ENCODE measurements around the gene CLSTN2. TPM values are rescaled to one million over a fixed set of nuclear protein-coding genes. Genes with fewer than 3 reads are reported as not detected.

Gene CLSTN2
- total and polyA plus RNA-seq, 4 donors, result 0.09 to 2.2 (median 0.55) TPM

DNA sequence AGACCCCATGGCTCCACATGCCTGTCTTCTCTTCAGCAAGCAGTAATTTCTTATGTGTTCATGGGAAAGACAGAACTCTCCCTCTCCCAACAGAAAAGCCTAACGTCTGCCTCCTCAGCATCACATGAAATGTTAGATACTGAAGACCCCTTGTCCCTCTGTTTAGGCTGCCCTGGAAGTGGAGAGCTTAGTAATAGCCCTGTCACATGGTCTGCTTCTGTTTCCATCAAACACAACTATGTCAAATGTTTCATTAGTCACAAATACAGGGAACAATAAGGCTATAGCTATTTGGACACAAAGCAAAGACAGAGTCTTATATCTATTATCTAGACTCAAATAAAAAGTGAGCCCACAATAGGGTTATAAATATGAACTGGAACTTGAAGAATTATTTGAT is 552.6 kb downstream of the CLSTN2 start:
- Histone ChIP-seq H3K27ac (ENCODE audit: low read depth in 1 of 2, low read length in 2 of 2) (no peak overlapping the region), H3K4me1 (ENCODE audit: control insufficient read depth in 4 of 4, insufficient read depth in 4 of 4, low read length in 3 of 4) (no peaks in the 10 kb centered on the region), H3K9ac (ENCODE audit: low read depth in 1 of 2, low read length in 2 of 2) (no peak overlapping the region), H3K9me3 (ENCODE audit: control insufficient read depth in 4 of 4, low read length in 3 of 4) (no peaks in the 10 kb centered on the region), H3K36me3 (ENCODE audit: control insufficient read depth in 4 of 4, insufficient read depth in 3 of 4, low read depth in 1 of 4, low read length in 3 of 4) (no peaks in the 10 kb centered on the region), H3K4me3 (ENCODE audit: low read depth in 1 of 3, low read length in 3 of 3) (no peak overlapping the region), H3K27me3 (ENCODE audit: control insufficient read depth in 4 of 4, insufficient read depth in 4 of 4, low read length in 3 of 4) (peaks cover 0 to 2% (median 0%) of the 10 kb centered on the region in 4 donors)
- no peak for DNase-seq (ENCODE audit: low spot score)
- no peak for TF ChIP-seq JUND (IDR thresholded peaks at IDR 0.05)
- 52% methylated on average over 1 of the region's 1 CpG for WGBS

DNA sequence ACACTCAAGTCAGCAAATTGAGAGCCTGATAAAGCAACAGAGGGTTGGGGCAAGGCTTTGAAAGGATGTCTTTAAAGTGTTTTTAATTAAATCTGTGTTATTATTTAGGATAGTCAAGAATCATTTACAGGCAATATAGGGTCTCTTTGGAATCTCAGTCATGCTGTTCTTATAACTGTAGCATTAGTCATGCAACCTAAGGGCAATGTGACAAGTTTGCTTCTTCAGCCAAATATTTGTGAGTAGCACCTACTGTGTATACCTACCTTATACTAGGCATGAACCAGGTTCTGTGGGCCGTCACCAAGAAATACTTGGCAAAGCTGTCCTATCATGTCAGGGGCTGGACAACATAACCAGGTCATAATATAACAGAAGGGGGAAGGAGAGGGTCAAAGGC is 558.3 kb downstream of the CLSTN2 start:
- 90% methylated on average over 1 of the region's 1 CpG for WGBS
- no peak overlapping the region for H3K9ac ChIP-seq (ENCODE audit: low read depth in 1 of 2, low read length in 2 of 2)
- DNase-seq (ENCODE audit: low spot score), result no peak
- peaks cover 0 to 3% (median 0%) of the 10 kb centered on the region in 4 donors for H3K27me3 ChIP-seq (ENCODE audit: control insufficient read depth in 4 of 4, insufficient read depth in 4 of 4, low read length in 3 of 4)
- H3K27ac ChIP-seq (ENCODE audit: low read depth in 1 of 2, low read length in 2 of 2), result no peak overlapping the region
- H3K36me3 ChIP-seq (ENCODE audit: control insufficient read depth in 4 of 4, insufficient read depth in 3 of 4, low read depth in 1 of 4, low read length in 3 of 4), result no peaks in the 10 kb centered on the region
- H3K4me3 ChIP-seq (ENCODE audit: low read depth in 1 of 3, low read length in 3 of 3), result no peak overlapping the region
- TF ChIP-seq, protein P1, sequence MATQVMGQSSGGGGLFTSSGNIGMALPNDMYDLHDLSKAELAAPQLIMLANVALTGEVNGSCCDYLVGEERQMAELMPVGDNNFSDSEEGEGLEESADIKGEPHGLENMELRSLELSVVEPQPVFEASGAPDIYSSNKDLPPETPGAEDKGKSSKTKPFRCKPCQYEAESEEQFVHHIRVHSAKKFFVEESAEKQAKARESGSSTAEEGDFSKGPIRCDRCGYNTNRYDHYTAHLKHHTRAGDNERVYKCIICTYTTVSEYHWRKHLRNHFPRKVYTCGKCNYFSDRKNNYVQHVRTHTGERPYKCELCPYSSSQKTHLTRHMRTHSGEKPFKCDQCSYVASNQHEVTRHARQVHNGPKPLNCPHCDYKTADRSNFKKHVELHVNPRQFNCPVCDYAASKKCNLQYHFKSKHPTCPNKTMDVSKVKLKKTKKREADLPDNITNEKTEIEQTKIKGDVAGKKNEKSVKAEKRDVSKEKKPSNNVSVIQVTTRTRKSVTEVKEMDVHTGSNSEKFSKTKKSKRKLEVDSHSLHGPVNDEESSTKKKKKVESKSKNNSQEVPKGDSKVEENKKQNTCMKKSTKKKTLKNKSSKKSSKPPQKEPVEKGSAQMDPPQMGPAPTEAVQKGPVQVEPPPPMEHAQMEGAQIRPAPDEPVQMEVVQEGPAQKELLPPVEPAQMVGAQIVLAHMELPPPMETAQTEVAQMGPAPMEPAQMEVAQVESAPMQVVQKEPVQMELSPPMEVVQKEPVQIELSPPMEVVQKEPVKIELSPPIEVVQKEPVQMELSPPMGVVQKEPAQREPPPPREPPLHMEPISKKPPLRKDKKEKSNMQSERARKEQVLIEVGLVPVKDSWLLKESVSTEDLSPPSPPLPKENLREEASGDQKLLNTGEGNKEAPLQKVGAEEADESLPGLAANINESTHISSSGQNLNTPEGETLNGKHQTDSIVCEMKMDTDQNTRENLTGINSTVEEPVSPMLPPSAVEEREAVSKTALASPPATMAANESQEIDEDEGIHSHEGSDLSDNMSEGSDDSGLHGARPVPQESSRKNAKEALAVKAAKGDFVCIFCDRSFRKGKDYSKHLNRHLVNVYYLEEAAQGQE (IDR thresholded peaks at IDR 0.05), result no peak
- TF ChIP-seq, protein P2, sequence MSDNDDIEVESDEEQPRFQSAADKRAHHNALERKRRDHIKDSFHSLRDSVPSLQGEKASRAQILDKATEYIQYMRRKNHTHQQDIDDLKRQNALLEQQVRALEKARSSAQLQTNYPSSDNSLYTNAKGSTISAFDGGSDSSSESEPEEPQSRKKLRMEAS (IDR thresholded peaks at IDR 0.05), result no peak
- TF ChIP-seq RXRA (IDR thresholded peaks at IDR 0.05), result no peak
- TF ChIP-seq, protein P3, sequence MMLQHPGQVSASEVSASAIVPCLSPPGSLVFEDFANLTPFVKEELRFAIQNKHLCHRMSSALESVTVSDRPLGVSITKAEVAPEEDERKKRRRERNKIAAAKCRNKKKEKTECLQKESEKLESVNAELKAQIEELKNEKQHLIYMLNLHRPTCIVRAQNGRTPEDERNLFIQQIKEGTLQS (IDR thresholded peaks at IDR 0.05), result no peak
- TF ChIP-seq YY1 (IDR thresholded peaks at IDR 0.05), result no peak
- TF ChIP-seq FOXA1 (IDR thresholded peaks at IDR 0.05), result no peak
- TF ChIP-seq SP1 (IDR thresholded peaks at IDR 0.05), result no peak
- no peak for TF ChIP-seq TAF1 (conservative IDR thresholded peaks at IDR 0.05)
- TF ChIP-seq, protein P4, sequence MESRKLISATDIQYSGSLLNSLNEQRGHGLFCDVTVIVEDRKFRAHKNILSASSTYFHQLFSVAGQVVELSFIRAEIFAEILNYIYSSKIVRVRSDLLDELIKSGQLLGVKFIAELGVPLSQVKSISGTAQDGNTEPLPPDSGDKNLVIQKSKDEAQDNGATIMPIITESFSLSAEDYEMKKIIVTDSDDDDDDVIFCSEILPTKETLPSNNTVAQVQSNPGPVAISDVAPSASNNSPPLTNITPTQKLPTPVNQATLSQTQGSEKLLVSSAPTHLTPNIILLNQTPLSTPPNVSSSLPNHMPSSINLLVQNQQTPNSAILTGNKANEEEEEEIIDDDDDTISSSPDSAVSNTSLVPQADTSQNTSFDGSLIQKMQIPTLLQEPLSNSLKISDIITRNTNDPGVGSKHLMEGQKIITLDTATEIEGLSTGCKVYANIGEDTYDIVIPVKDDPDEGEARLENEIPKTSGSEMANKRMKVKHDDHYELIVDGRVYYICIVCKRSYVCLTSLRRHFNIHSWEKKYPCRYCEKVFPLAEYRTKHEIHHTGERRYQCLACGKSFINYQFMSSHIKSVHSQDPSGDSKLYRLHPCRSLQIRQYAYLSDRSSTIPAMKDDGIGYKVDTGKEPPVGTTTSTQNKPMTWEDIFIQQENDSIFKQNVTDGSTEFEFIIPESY (IDR thresholded peaks at IDR 0.05), result no peak
- H3K9me3 ChIP-seq (ENCODE audit: control insufficient read depth in 4 of 4, low read length in 3 of 4), result no peaks in the 10 kb centered on the region
- no peaks in the 10 kb centered on the region for H3K4me1 ChIP-seq (ENCODE audit: control insufficient read depth in 4 of 4, insufficient read depth in 4 of 4, low read length in 3 of 4)

DNA sequence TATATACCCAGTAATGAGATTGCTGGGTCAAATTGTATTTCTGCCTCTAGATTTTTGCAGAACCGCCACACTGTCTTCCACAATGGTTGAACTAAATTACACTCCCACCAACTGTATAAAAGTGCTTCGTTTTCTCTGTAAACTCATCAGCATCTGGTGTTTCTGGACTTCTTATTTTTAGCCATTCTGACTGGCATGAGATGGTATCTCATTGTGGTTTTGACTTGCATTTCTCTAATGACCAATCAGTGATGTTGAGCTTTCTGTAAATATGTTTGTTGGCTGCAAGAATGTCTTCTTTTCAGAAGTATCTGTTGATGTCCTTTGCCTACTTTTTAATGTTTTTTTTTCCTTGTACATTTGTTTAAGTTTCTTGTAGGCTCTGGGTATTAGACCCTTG is 560.0 kb downstream of the CLSTN2 start:
- Histone ChIP-seq H3K36me3 (ENCODE audit: control insufficient read depth in 4 of 4, insufficient read depth in 3 of 4, low read depth in 1 of 4, low read length in 3 of 4) (no peaks in the 10 kb centered on the region), H3K27me3 (ENCODE audit: control insufficient read depth in 4 of 4, insufficient read depth in 4 of 4, low read length in 3 of 4) (peaks cover 0 to 3% (median 0%) of the 10 kb centered on the region in 4 donors), H3K4me1 (ENCODE audit: control insufficient read depth in 4 of 4, insufficient read depth in 4 of 4, low read length in 3 of 4) (no peaks in the 10 kb centered on the region), H3K27ac (ENCODE audit: low read depth in 1 of 2, low read length in 2 of 2) (no peak overlapping the region), H3K9ac (ENCODE audit: low read depth in 1 of 2, low read length in 2 of 2) (no peak overlapping the region), H3K9me3 (ENCODE audit: control insufficient read depth in 4 of 4, low read length in 3 of 4) (no peaks in the 10 kb centered on the region), H3K4me3 (ENCODE audit: low read depth in 1 of 3, low read length in 3 of 3) (no peak overlapping the region)
- WGBS, result 72% methylated on average over 2 of the region's 2 CpGs
- DNase-seq (ENCODE audit: low spot score), result no peak
- TF ChIP-seq EGR1 (IDR thresholded peaks at IDR 0.05; ENCODE audit: low read depth in 2 of 2), result no peak
- TF ChIP-seq RAD21 (IDR thresholded peaks at IDR 0.05), result no peak
- no peak for TF ChIP-seq FOXA2 (IDR thresholded peaks at IDR 0.05)
- no peak for TF ChIP-seq FOXA1 (IDR thresholded peaks at IDR 0.05)
- no peak for TF ChIP-seq HNF4G (IDR thresholded peaks at IDR 0.05)
- TF ChIP-seq, protein P2 (IDR thresholded peaks at IDR 0.05), result no peak
- TF ChIP-seq, protein P3 (IDR thresholded peaks at IDR 0.05), result no peak
- no peak for TF ChIP-seq JUND (IDR thresholded peaks at IDR 0.05)
- no peak for TF ChIP-seq YY1 (IDR thresholded peaks at IDR 0.05)
- TF ChIP-seq GABPA (IDR thresholded peaks at IDR 0.05 in 1 of 2, conservative IDR thresholded peaks at IDR 0.05 in 1 of 2), result no peak
- TF ChIP-seq NR2F2 (IDR thresholded peaks at IDR 0.05), result no peak
